Parathyroid adenoma (tissue), 2 donors: Measurements from ENCODE around the gene ITPR2.

Experiments
- H2AFZ ChIP-seq: fragments of 300-600 bp; sonication (generic); one replicate; pipeline ENCODE4 v1.7.0; 2017; ENCODE audit warnings: antibody characterized with exemption, mild to moderate bottlenecking
- H3K27ac ChIP-seq: fragments of 300-600 bp; sonication (generic); one replicate; pipeline ENCODE4 v1.7.0; 2017
- H3K27me3 ChIP-seq: fragments of 300-600 bp; sonication (generic); one replicate; pipeline ENCODE4 v1.7.0; 2017; ENCODE audit warnings: low read length; ENCODE audit not compliant: control insufficient read depth, insufficient read depth
- H3K36me3 ChIP-seq: fragments of 300-600 bp; sonication (generic); one replicate; pipeline ENCODE4 v1.7.0; 2017; ENCODE audit warnings: low read length; ENCODE audit not compliant: control insufficient read depth, insufficient read depth
- H3K4me1 ChIP-seq: fragments of 300-600 bp; sonication (generic); one replicate; pipeline ENCODE4 v1.7.0; 2017; ENCODE audit warnings: control low read depth
- H3K4me2 ChIP-seq: fragments of 300-600 bp; sonication (generic); one replicate; pipeline ENCODE4 v1.7.0; 2017; ENCODE audit warnings: low read length
- H3K4me3 ChIP-seq: fragments of 300-600 bp; sonication (generic); one replicate; pipeline ENCODE4 v1.7.0; 2017; ENCODE audit warnings: low read depth, low read length
- H3K79me2 ChIP-seq: fragments of 300-600 bp; sonication (generic); one replicate; pipeline ENCODE4 v1.7.0; 2017; ENCODE audit warnings: control low read depth
- H3K9ac ChIP-seq: fragments of 300-600 bp; sonication (generic); one replicate; pipeline ENCODE4 v1.7.0; 2017; ENCODE audit warnings: mild to moderate bottlenecking
- H3K9me3 ChIP-seq: fragments of 300-600 bp; sonication (generic); one replicate; pipeline ENCODE4 v1.7.0; 2017; ENCODE audit warnings: low read length; ENCODE audit not compliant: control insufficient read depth
- CTCF ChIP-seq: fragments of 300-600 bp; sonication (generic); IDR thresholded peaks from one replicate; pipeline ENCODE4 v1.7.0; 2017; ENCODE audit warnings: antibody characterized with exemption, mild to moderate bottlenecking
- donor health status: primary hyperparathyroidism.

Gene ITPR2

GRCh38 chr12:26370098-26370497 lies 462.9 kb downstream of the ITPR2 start:
- no peak overlapping the region for H3K4me2 ChIP-seq
- no peaks in the 10 kb centered on the region for H3K36me3 ChIP-seq
- H3K27me3 ChIP-seq: no peaks in the 10 kb centered on the region
- no peak overlapping the region for H2AFZ ChIP-seq
- no peak overlapping the region for H3K9ac ChIP-seq
- H3K27ac ChIP-seq: no peak overlapping the region
- H3K4me3 ChIP-seq: no peak overlapping the region
- no peaks in the 10 kb centered on the region for H3K9me3 ChIP-seq
- TF ChIP-seq CTCF: no peak
- H3K79me2 ChIP-seq: no peaks in the 10 kb centered on the region
- H3K4me1 ChIP-seq: no peaks in the 10 kb centered on the region

GRCh38 chr12:26369588-26369987 lies 463.4 kb downstream of the ITPR2 start:
- Histone ChIP-seq H2AFZ (no peak overlapping the region), H3K9ac (no peak overlapping the region), H3K4me2 (no peak overlapping the region), H3K36me3 (no peaks in the 10 kb centered on the region), H3K9me3 (no peaks in the 10 kb centered on the region), H3K4me1 (no peaks in the 10 kb centered on the region), H3K4me3 (no peak overlapping the region), H3K79me2 (no peaks in the 10 kb centered on the region), H3K27me3 (no peaks in the 10 kb centered on the region), H3K27ac (no peak overlapping the region)
- TF ChIP-seq CTCF: no peak

GRCh38 chr12:26367991-26368730 lies 464.8 kb downstream of the ITPR2 start:
- no peaks in the 10 kb centered on the region for H3K9me3 ChIP-seq
- no peak for TF ChIP-seq CTCF
- no peak overlapping the region for H3K27ac ChIP-seq

GRCh38 chr12:26361964-26362363 lies 471.0 kb downstream of the ITPR2 start:
- H3K27ac ChIP-seq: no peak overlapping the region
- no peaks in the 10 kb centered on the region for H3K79me2 ChIP-seq
- H3K9ac ChIP-seq: no peak overlapping the region
- H3K4me2 ChIP-seq: no peak overlapping the region
- no peaks in the 10 kb centered on the region for H3K27me3 ChIP-seq
- no peak overlapping the region for H3K4me3 ChIP-seq
- no peak overlapping the region for H2AFZ ChIP-seq
- TF ChIP-seq CTCF: no peak
- no peaks in the 10 kb centered on the region for H3K36me3 ChIP-seq
- H3K4me1 ChIP-seq: no peaks in the 10 kb centered on the region
- H3K9me3 ChIP-seq: no peaks in the 10 kb centered on the region

More at GRCh38 chr12:26367991-26368730, 464.8 kb downstream of the ITPR2 start:
- Histone ChIP-seq H3K4me1 (no peaks in the 10 kb centered on the region), H3K4me2 (no peak overlapping the region), H3K79me2 (no peaks in the 10 kb centered on the region), H2AFZ (no peak overlapping the region), H3K27me3 (no peaks in the 10 kb centered on the region), H3K9ac (no peak overlapping the region), H3K36me3 (no peaks in the 10 kb centered on the region), H3K4me3 (no peak overlapping the region)

- TF ChIP-seq CTCF: no peak
- Histone ChIP-seq H3K9me3 (no peaks in the 10 kb centered on the region), H3K27ac (no peak overlapping the region), H3K4me1 (no peaks in the 10 kb centered on the region), H3K4me2 (no peak overlapping the region), H2AFZ (no peak overlapping the region), H3K27me3 (no peaks in the 10 kb centered on the region), H3K36me3 (no peaks in the 10 kb centered on the region), H3K9ac (no peak overlapping the region), H3K4me3 (no peak overlapping the region), H3K79me2 (no peaks in the 10 kb centered on the region)
These were observed 472.9 kb downstream of the ITPR2 start for GRCh38 chr12:26360062-26360461.
